ENCODE results near the gene MGP. TPM values are rescaled to one million over a fixed set of nuclear protein-coding genes. Genes with fewer than 3 reads are reported as not detected.

Gene MGP
- total and polyA plus RNA-seq, 8 donors: 52.4 to 362 (median 133) TPM

GRCh38 chr12:14901228-14901562 is 15.5 kb upstream of the MGP start:
- no peak for TF ChIP-seq POLR2AphosphoS5 (IDR thresholded peaks at IDR 0.05)
- no peak for TF ChIP-seq EP300 (IDR thresholded peaks at IDR 0.05)
- no peak for TF ChIP-seq CTCF (IDR thresholded peaks at IDR 0.05)
- no peak for TF ChIP-seq POLR2A (IDR thresholded peaks at IDR 0.05)
- Histone ChIP-seq H3K27me3 (no peaks in the 10 kb centered on the region), H3K4me3 (no peak overlapping the region), H3K36me3 (no peaks in the 10 kb centered on the region), H3K27ac (peak overlapping the region in 2 of 5 donors; percentile 14 to 23), H3K9me3 (no peaks in the 10 kb centered on the region), H3K4me1 (peaks cover 3 to 29% (median 18%) of the 10 kb centered on the region in 4 donors)
- WGBS, 5 donors: 83 to 96% (median 89%) methylated on average over 1 of the region's 1 CpG
- intact Hi-C loops (cut with DNase I; ENCODE audit: low total_unique reads): no loop called here
- DNase-seq: no peak

- no peaks in the 10 kb centered on the region for H3K36me3 ChIP-seq
- peak overlapping the region in 2 of 5 donors; percentile 14 to 23 for H3K27ac ChIP-seq
- no peaks in the 10 kb centered on the region for H3K9me3 ChIP-seq
- DNase-seq: no peak
- 77 to 85% (median 82%) methylated on average over 5 of the region's 5 CpGs for WGBS, 5 donors
- no peaks in the 10 kb centered on the region for H3K27me3 ChIP-seq
- no peak overlapping the region for H3K4me3 ChIP-seq
- intact Hi-C loops (cut with DNase I; ENCODE audit: low total_unique reads): no loop called here
- TF ChIP-seq CTCF (IDR thresholded peaks at IDR 0.05) (no peak), POLR2A (IDR thresholded peaks at IDR 0.05) (no peak), EP300 (IDR thresholded peaks at IDR 0.05) (no peak), POLR2AphosphoS5 (IDR thresholded peaks at IDR 0.05) (no peak)
- H3K4me1 ChIP-seq: peaks cover 3 to 24% (median 14%) of the 10 kb centered on the region in 4 donors
These were observed 15.0 kb upstream of the MGP start for GRCh38 chr12:14900521-14901227.

GRCh38 chr12:14896521-14897169 is 11.0 kb upstream of the MGP start:
- no peak for TF ChIP-seq EP300 (IDR thresholded peaks at IDR 0.05)
- TF ChIP-seq POLR2AphosphoS5 (IDR thresholded peaks at IDR 0.05): no peak
- no peak for TF ChIP-seq POLR2A (IDR thresholded peaks at IDR 0.05)
- TF ChIP-seq CTCF (IDR thresholded peaks at IDR 0.05): no peak
- H3K27ac ChIP-seq: peak overlapping the region in 1 of 5 donors; percentile 15
- 62 to 74% (median 68%) methylated on average over 7 of the region's 7 CpGs for WGBS, 5 donors

GRCh38 chr12:14893506-14894250 is 8.0 kb upstream of the MGP start:
- intact Hi-C loops (cut with DNase I; ENCODE audit: low total_unique reads): no loop called here
- WGBS, 5 donors: 37 to 64% (median 56%) methylated on average over 5 of the region's 5 CpGs
- peak overlapping the region in 4 of 5 donors; percentile 42 to 76 (median 64) for H3K27ac ChIP-seq

More at GRCh38 chr12:14896521-14897169, 11.0 kb upstream of the MGP start:
- DNase-seq: peak in 1 of 2 donors; percentile 77
- Histone ChIP-seq H3K4me1 (peaks cover 0 to 24% (median 7%) of the 10 kb centered on the region in 4 donors), H3K27me3 (no peaks in the 10 kb centered on the region), H3K4me3 (no peak overlapping the region), H3K9me3 (no peaks in the 10 kb centered on the region), H3K36me3 (no peaks in the 10 kb centered on the region)
- intact Hi-C loops (cut with DNase I; ENCODE audit: low total_unique reads): no loop called here

More at GRCh38 chr12:14893506-14894250, 8.0 kb upstream of the MGP start:
- Histone ChIP-seq H3K9me3 (no peaks in the 10 kb centered on the region), H3K4me3 (no peak overlapping the region), H3K27me3 (no peaks in the 10 kb centered on the region), H3K36me3 (no peaks in the 10 kb centered on the region), H3K4me1 (peaks cover 0 to 24% (median 7%) of the 10 kb centered on the region in 4 donors)
- no peak for TF ChIP-seq POLR2A (IDR thresholded peaks at IDR 0.05)
- no peak for TF ChIP-seq POLR2AphosphoS5 (IDR thresholded peaks at IDR 0.05)
- TF ChIP-seq CTCF (IDR thresholded peaks at IDR 0.05): no peak
- no peak for TF ChIP-seq EP300 (IDR thresholded peaks at IDR 0.05)
- peak in 1 of 2 donors; percentile 75 for DNase-seq
